NCI-H446 treated with DMSO at 0.1 percent for 48 hours (cell line): ENCODE data around the gene FGF7.
"Not testable (repeated sequence)": the region's sequence is repeated elsewhere in the genome, so short reads cannot be mapped to it uniquely, and the experiment has no call there.

Source experiments
- DNase-seq: peaks from one replicate; lab custom pipeline; 2025; lab: John Stamatoyannopoulos, UW

Gene FGF7

GRCh38 chr15:49439678-49440395, 16.8 kb downstream of the FGF7 start:
- no peak for DNase-seq

DNA sequence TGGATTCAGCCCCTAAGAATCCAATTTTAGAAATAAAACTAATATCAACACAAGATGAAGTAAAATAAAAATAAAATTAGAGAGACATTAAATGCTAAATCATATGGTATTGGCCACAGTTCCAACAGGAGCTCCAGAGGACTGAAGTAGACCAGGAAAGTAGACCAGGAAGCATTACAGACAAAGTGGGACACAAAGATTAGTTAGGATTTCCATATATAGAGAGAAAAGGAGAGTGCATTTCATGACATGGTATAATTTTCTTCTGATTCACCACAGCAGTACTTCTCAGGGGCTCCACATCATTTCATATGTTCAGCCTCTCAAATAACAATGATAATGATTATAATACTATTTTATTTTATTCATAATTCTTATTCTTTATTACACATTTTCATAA, 18.3 kb downstream of the FGF7 start:
- DNase-seq = no peak

DNA sequence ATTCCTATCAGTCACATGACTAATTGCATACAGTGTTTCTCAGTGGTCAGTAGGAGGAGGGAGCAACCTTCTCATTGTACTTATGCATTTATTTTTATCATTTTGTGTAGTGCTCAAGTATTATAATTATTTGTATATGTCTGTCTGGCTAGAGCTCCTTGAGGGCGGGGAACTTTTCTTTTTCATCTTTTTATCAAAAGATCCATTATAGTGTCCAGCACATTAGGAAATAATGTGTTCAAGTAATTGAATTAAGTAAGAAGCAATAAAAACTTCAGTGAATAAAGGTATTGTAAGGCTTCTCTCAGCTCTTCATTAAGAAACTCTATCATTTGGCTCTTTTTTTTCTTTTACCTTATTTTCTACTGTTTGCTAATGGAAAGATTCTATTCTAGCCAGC, 18.8 kb downstream of the FGF7 start:
- DNase-seq = no peak

DNA sequence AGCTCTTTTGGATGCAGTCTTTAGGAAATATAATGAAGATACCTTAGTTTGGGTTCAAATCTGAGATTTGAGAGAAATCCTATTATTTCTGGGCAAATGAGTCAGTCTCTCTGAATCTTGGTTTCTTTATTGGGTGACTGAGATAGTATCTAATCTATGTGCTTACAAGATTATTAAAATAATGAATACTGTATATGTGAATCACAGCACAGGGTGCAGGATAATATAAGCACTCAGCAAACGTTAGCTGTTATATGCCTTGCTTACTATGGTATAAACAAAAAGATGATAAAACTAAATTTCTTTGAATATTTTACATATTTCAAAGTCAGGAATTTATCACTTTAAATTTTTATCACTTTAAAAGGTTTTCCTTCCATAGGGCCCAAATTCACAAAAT, 29.6 kb downstream of the FGF7 start:
- no peak for DNase-seq

GRCh38 chr15:49456166-49456565, 33.1 kb downstream of the FGF7 start:
- DNase-seq = no peak

GRCh38 chr15:49458145-49458544, 35.1 kb downstream of the FGF7 start:
- no peak for DNase-seq

DNA sequence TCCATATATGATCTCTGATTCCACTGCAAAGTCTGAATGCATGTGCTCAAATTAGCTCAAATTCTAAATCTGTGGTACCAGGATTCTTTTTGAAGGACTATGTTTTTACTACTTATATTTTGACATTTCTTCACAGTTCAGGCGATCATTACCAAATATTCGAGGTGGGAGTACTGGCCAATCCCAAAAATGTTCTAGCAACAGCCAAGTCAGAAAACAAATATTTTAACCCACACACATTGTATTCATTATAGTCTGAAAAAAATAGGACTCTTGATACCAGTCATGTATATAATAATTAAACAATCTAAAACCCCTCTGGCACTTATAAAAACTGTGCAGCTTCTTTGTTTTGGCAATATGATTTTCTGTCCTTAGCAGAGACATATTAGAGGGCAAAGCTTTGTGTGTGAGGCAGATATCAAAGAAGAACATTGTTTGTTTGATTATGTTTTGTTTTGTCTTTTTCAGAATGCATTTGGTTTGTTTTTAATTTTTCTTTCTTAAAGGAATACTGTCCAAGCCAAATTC, 37.4 kb downstream of the FGF7 start:
- no peak for DNase-seq

GRCh38 chr15:49462232-49462844, 39.3 kb downstream of the FGF7 start:
- no peak for DNase-seq

GRCh38 chr15:49464522-49464921, 41.5 kb downstream of the FGF7 start:
- DNase-seq = no peak

GRCh38 chr15:49466119-49466518, 43.1 kb downstream of the FGF7 start:
- no peak for DNase-seq

GRCh38 chr15:49467746-49468480, 44.9 kb downstream of the FGF7 start:
- no peak for DNase-seq

GRCh38 chr15:49468481-49468839, 45.4 kb downstream of the FGF7 start:
- DNase-seq = no peak

GRCh38 chr15:49471248-49471647, 48.2 kb downstream of the FGF7 start:
- not testable (repeated sequence) for DNase-seq

GRCh38 chr15:49471733-49472132, 48.7 kb downstream of the FGF7 start:
- DNase-seq = no peak

GRCh38 chr15:49472338-49472737, 49.3 kb downstream of the FGF7 start:
- no peak for DNase-seq

DNA sequence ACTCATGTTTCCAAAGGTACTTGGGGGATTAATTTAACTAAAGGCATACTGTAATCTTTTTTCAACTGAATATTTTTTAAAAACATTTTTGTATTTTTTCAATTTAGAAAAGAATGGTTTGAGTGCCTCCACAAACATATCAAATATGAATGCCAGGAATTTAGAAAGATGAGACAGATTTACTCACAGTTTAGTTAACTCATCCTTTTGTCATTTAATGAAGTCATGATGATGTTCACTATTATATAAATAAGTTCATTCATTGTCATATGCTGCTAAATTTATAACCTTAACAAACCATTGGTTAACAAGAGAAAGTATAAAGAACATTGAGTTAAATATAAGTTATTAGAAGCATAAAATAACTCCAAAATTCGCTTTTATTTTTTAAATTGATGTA, 50.0 kb downstream of the FGF7 start:
- no peak for DNase-seq

DNA sequence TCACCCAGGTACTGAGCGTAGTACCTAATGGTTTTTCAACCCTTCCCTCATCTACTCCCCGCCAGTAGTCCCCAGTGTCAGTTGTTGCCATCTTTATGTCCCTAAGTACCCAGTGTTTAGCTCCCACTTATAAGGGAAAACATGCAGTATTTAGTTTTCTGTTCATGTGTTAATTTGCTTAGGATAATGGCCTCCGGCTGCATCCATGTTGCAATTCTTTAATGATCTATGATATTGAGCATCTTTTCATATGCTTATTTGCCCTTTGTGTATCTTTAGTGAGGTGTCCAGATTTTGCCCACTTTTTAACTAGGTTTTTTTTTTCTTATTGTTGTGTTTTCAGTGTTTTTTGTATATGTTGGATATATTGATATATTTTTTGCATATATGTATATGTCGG, 55.0 kb downstream of the FGF7 start:
- DNase-seq = not testable (repeated sequence)

DNA sequence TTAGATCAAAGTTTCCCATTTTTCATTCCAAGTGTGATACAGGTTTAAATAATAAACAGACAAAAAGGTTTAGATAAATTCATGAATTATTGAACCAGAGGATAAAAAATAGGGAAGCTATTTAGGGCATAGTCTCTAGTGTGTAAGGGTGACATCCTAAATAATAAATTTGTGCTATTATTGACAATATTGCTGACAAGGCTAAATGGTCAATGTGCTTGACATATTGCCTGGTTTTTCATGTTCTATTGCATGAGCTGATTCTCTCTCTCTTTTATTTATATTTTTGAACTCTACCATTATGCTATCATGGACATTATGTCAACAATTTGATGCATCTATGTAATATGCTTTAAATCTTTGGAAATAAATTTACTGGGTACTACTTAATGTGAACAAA, 55.9 kb downstream of the FGF7 start:
- not testable (repeated sequence) for DNase-seq

- DNase-seq = not testable (repeated sequence)
Measured at GRCh38 chr15:49485401-49485800, 62.4 kb downstream of the FGF7 start.

- no peak for DNase-seq
Measured at GRCh38 chr15:49490966-49491365, 67.9 kb downstream of the FGF7 start.

DNA sequence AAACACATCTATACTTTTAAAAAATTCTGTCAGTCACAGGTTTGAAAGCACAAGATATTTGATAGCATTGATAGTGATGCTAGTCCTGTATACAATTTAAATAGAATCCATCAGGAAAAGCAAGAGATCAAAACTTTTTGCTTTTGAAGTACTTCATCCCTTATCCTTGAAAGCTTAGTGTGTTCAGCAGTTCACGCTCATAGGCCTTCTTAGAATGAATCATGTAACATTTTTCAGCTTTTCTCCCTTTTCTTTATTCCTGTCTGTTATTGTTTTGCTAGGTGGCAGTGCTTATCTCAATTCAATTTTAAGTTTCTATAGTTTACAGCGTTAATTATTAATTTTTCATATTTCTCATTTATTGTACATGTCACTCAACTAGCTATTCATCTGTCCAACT, 69.1 kb downstream of the FGF7 start:
- no peak for DNase-seq

DNA sequence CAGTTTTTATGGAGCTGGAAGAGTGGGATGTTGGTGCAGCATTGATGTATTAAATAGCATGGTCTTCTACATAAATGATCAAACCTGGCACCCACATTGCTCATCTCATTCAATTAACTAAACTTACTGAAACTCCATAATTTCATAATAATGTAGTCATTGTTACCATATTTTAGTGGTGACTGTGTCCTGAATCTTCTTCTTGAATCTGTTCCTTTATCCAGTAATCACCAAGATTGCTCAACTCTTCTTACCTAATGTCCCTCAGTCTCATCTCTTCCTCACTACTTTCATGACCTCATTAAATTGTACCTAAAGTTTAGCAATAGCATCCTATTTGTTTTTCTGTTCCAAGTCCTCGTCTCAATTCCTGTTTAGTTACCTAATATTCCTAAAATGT, 69.8 kb downstream of the FGF7 start:
- no peak for DNase-seq

GRCh38 chr15:49494842-49495241, 71.8 kb downstream of the FGF7 start:
- no peak for DNase-seq
